ENCODE results near the gene PARVB.

The PARVB gene

DNA sequence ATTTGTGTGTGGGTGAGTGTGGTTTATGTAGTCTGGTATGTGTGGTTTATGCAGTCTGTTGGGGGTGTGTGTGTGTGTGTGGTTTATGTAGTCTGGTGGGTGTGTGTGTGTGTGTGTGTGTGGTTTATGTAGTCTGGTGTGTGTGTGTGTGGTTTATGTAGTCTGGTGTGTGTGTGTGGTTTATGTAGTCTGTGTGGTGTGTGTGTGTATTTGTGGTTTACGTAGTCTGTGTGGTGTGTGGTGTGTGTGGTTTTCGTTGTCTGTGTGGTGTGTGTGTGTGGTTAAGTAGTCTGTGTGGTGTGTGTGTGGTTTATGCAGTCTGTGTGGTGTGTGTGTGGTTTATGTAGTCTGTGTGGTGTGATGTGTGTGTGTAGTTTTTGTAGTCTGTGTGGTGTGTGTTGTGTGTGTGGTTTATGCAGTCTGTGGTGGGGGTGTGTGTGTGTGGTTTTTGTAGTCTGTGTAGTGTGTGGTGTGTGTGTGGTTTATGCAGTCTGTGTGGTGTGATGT, 130.4 kb downstream of the PARVB start:
- no peak overlapping the region for H3K4me3 ChIP-seq (ENCODE audit: low read length)
- TF ChIP-seq ZNF274 (IDR thresholded peaks at IDR 0.05; ENCODE audit: low read depth, low read length): no peak

DNA sequence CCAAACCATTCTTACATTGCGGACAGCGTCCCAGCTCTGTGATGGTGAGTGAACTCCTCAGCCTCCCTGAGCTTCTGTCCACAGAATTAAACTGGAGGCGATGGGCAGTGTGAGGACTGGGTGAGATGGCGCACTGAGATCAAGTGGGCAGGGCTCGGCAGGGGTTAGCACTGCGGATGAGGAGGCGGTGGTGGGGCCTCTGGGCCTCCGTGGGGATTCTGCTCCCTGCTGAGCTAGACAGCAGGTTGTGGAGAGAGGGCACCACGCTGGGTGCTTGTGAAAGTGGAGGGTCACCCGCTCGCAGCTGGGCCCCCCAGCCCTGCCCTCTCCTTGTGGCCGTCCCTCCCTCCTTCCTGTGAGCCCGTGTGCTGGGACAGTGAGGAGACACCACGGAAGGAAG, 131.0 kb downstream of the PARVB start:
- TF ChIP-seq ZNF274 (IDR thresholded peaks at IDR 0.05; ENCODE audit: low read depth, low read length): no peak
- H3K4me3 ChIP-seq (ENCODE audit: low read length): no peak overlapping the region

DNA sequence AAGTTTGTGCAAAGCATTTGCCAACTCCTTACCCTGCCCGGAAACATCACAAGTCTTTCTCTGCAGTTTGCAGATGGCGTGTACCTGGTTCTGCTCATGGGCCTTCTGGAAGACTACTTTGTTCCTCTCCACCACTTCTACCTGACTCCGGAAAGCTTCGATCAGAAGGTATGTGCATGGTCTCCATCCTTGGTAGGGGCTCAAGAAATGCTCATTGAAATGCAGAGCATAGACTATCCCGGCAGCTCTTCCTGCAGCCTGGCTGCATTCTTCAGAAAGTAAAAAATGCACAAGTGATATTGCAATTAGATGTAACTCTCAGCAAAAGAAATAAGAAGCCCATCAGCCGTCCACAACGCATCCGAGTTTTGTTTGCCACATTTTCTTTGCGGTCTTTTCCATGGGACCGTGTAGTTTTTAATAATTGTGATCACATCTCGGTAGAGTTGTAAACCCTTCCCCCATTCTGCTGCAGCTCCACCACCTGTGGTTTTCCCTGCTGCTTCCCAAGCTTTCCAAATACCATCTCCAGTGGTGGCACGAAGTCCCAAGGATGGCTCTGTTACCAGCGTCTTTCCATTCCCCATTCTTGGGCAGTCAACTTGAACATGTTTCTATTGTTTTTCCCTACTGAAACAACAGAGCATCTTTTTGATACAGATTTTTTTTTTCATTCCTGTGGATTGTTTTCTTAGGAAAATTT, 134.0 kb downstream of the PARVB start:
- no peak overlapping the region for H3K4me3 ChIP-seq (ENCODE audit: low read length)
- no peak for TF ChIP-seq ZNF274 (IDR thresholded peaks at IDR 0.05; ENCODE audit: low read depth, low read length)

DNA sequence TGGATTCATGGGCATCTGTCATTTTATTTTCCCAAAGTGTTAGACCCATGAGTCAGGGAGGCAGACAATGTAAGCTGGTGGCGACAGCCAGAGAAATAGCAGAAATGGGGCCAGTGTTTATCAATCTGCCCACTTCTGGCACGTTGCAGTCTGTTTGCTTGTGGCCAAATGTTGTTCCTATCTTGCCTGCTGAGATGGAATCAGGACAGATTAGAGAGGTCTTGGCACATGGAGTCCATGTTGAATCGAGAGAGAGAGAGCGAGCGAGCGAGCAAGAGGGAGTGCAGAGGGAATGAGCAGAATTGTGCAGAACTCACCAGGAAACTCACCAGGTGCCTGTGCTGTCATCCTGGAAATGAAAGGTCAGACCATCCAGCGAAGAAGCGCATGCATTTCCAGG, 134.7 kb downstream of the PARVB start:
- H3K4me3 ChIP-seq (ENCODE audit: low read length): no peak overlapping the region
- TF ChIP-seq ZNF274 (IDR thresholded peaks at IDR 0.05; ENCODE audit: low read depth, low read length): no peak

DNA sequence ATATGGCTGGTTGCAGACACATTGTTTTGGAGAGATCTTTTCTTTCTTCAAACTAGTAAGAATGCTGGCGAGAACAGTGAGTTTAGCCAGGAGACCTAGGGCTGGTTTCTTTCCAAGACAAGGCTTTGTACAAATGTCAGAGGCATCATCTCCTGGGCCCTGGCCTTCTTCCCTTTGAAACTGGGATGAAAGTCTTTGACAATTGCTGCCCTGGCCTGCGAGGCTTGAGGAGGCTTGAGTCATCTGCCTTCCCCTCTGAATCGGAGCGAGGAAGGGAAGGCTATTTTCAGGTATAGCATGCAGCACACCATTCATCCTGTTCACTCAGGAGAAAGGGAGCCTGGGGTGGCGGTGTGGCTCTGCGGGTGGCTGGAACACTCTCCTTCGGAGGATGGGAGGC, 135.1 kb downstream of the PARVB start:
- TF ChIP-seq ZNF274 (IDR thresholded peaks at IDR 0.05; ENCODE audit: low read depth, low read length): no peak
- no peak overlapping the region for H3K4me3 ChIP-seq (ENCODE audit: low read length)

DNA sequence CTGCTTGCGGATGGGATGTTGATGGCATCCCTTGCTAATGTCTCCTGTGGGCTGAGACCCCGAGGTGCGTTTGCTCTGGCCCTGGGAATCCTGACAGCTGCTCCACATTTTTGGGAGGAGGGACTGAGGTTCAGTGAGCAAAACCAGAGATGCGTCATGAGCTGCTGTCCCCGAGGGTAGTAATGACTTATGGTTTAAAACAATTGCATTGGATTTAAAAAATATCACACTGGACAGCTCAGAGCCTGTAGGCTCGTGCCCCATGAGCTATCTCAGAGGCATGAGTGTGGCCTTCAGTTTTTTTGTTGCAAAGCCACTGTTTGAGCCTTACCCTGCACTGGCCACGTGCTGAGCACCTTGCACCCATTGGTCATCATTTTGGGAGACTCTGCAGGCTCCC, 135.7 kb downstream of the PARVB start:
- no peak overlapping the region for H3K4me3 ChIP-seq (ENCODE audit: low read length)
- no peak for TF ChIP-seq ZNF274 (IDR thresholded peaks at IDR 0.05; ENCODE audit: low read depth, low read length)

DNA sequence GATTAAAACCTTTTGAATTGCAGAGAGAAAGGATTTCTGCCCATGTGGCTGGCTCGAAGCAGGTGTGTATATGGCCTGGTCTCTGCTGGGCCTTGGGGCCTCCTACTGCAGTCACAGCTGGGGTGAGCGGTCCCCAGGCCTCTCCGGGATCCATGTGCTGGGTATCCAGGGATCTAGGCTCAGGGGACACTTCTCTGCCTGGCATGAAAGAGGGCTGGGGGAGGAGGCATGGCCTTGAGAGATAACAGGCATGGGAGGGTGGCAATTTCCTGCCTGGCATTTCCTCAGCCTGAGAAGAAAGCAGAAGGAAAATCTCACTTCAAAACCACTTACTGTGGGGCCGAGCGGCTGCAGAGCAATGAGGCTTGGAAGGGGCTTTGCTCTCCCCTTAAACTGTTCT, 136.3 kb downstream of the PARVB start:
- no peak for TF ChIP-seq ZNF274 (IDR thresholded peaks at IDR 0.05; ENCODE audit: low read depth, low read length)
- H3K4me3 ChIP-seq (ENCODE audit: low read length): no peak overlapping the region

DNA sequence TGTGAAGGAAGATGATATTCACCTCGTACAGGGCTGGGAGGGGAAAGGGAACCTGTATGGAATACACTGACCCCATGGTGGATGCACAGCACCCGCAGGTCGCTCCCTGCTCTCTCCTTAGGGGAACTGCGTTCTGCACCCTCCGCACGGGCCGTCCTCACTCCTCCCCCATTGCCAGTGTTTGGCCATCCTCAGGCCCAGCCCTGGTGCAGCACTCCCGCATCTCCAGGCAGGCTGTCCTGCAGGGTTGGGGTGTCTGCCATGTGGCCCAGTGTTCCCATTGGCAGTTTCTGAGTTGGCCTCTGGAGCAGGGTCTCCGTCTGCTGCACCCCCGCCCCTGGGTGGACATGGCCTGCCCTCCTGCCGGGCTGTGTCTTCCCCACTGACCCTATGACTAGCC, 137.6 kb downstream of the PARVB start:
- H3K4me3 ChIP-seq (ENCODE audit: low read length): no peak overlapping the region
- TF ChIP-seq ZNF274 (IDR thresholded peaks at IDR 0.05; ENCODE audit: low read depth, low read length): no peak

DNA sequence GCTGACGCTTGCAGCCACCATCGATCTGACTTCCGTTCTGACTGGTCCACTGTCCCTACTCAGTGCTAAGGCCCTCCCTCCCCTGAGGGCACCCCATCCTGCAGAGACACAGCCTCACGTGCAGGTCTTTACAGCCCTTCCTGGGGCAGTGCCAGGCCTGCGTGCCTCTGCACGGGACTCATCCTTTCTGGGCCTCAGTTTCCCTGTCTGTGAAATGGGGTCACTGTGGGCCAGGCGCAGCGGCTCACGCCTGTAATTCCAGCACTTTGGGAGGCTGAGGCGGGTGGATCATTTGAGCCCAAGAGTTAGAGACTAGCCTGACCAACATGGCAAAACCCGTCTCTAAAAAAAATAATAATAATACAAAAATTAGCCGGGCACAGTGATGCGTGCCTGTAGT, 138.9 kb downstream of the PARVB start:
- H3K4me3 ChIP-seq (ENCODE audit: low read length): no peak overlapping the region
- no peak for TF ChIP-seq ZNF274 (IDR thresholded peaks at IDR 0.05; ENCODE audit: low read depth, low read length)

DNA sequence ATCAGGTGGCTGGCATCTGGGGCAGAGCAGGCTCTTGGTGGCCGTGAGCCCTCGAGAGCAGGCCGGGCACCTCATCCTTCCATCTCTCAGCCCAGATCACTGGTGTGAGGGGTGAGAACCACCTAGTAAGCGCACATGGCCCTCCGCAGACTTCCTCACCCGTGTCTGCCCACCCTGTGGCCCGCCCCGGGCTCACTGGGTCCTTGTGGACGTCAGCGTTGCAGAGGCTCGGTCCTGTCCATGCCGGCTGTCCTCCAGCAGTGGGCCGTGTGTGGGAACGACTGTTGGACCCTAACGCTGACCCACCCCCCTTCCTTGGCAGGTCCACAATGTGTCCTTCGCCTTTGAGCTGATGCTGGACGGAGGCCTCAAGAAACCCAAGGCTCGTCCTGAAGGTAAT, 139.4 kb downstream of the PARVB start:
- H3K4me3 ChIP-seq (ENCODE audit: low read length): no peak overlapping the region
- no peak for TF ChIP-seq ZNF274 (IDR thresholded peaks at IDR 0.05; ENCODE audit: low read depth, low read length)

DNA sequence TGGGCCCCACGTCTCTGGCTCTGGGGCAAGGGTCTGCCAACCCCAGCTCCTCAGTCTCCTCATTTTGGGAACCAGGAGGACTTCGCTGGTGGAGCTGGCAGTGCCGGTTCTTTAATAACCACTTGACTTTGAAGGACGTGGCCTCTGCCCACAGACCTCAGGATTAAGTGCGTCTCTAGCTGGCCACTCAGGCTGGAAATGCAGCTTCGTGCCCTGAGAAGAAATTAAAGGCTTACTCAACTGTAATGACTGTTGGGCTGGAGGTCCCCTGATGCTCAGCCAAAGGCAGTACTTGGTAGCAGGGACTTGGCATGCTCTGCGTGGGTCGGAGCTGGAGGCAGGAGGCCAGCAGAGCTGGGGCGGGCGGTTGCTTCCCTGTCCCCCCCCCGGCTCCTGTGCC, 139.9 kb downstream of the PARVB start:
- TF ChIP-seq ZNF274 (IDR thresholded peaks at IDR 0.05; ENCODE audit: low read depth, low read length): no peak

DNA sequence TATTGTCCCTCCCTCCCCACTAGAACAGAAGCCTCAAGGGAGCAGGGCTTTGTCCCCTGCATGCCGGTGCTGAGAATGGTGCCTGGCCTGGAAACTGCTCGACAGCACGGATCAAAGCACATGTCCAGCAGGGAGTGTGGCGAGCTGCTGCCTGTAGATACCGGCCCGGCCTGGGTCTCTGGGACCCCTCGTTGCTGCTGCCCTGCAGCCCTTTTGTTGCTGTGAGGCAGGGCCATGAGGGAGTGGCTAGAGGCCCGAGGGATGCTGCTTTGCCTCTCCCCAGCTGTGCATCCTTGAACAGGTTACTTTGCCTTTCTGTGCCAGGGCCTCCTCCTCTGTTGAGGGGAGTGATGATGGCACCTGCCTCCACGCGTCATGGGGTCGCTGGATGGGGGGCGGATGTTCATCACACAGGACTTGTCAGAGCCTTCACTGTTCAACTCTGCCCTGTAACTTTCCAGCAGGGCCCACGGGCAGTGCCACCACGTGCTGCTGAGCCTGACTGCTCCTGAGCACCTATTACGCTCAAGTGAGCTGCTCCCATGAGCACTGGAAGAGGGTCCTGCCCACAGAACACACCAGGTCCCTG, 141.3 kb downstream of the PARVB start:
- no peak for TF ChIP-seq ZNF274 (IDR thresholded peaks at IDR 0.05; ENCODE audit: low read depth, low read length)
- H3K4me3 ChIP-seq (ENCODE audit: low read length): no peak overlapping the region

More for the DNA sequence above, 139.9 kb downstream of the PARVB start:
- no peak overlapping the region for H3K4me3 ChIP-seq (ENCODE audit: low read length)

DNA sequence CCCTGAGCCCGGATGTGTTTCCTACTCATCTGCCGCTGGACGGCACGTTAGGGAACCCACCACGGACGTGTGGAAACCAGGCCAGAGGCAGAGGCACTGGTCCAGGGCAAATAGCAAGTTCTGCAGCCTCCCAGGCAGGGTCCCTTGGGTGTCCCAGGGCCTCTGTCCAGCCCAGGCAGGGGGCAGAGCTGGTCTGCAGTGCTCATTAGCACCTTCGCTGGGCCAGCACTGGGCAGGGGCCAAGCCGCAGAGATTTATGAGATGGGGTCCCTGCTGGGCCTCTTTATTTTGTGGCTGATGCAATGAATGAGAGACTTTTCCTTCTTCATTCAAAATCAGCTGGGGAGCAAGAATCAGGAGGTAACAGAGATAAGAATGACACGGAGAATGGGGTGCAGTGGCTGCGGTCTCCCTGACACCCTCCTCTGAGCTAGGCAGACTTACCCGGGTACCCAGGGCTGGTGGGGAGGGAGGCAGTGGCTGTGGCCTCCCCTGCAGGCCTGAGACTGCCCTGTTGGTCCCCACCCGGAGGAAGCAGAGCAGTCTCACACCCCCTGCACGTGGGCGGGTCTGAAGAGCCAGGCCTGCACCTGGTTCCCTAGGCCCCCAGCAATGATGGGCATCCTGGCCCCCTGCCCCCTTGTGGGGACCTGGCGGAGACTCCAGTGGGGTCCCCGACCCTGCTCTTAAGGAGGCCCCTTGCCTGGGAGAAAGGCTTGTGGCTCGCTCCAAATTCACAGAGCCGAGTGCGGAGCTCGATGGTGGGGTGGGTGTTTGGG, 142.6 kb downstream of the PARVB start:
- H3K4me3 ChIP-seq (ENCODE audit: low read length): no peak overlapping the region
- no peak for TF ChIP-seq ZNF274 (IDR thresholded peaks at IDR 0.05; ENCODE audit: low read depth, low read length)

DNA sequence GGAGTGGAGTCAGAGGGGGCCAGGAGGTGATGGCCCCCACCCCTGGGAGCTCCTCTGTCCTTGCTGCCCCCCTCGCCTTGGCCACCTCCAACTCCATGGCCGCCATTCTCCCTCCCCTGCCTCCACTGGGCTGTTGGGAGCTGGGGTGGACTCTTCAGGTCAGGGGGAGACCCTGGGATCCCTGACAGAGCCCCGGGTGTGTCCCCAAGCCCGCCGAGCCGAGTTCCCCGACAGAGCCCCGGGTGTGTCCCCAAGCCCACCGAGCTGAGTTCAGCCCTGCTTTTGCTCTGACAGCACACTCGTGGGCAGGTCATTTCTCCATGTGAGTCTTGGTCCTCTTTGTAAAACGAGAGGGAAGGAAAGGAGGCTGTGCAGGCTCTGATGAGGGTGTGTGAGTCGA, 143.4 kb downstream of the PARVB start:
- H3K4me3 ChIP-seq (ENCODE audit: low read length): no peak overlapping the region
- TF ChIP-seq ZNF274 (IDR thresholded peaks at IDR 0.05; ENCODE audit: low read depth, low read length): no peak

DNA sequence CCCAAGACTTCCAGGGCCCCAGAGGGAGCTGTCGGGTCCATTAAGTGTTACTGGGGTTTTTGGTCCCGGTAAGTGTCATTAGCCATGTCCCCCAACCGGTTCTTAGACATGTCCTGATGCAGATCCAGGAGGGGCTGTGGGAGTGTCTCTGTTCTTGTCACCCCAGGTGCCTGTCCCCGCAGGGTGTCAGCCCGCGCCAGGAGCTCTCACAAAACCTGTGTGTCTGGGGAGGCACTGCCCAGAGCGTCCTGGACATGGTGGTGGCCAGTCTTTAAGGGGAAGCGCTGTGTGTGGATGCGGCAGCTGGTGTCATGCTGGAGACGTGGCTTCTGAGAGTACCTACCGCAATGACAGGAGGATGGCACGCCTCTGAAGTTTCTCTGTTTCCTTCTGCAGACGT, 144.1 kb downstream of the PARVB start:
- no peak overlapping the region for H3K4me3 ChIP-seq (ENCODE audit: low read length)
- TF ChIP-seq ZNF274 (IDR thresholded peaks at IDR 0.05; ENCODE audit: low read depth, low read length): no peak

All from GM08714 (cell line).